HG03432 (cell line): Measurements from ENCODE around the gene GALR2.
A peak's percentile ranks its signal among the peaks of the same experiment; 100 is the strongest.

Source experiments
- ATAC-seq: cut with Tn5 transposase; IDR thresholded peaks from one replicate; pipeline ENCODE4 v1.9.1; 2021; ENCODE audit warnings: mild to moderate bottlenecking, moderate library complexity; ENCODE audit not compliant: unreplicated experiment

GALR2 gene

GRCh38 chr17:76091526-76092286 lies 17.1 kb downstream of the GALR2 start:
- no peak for ATAC-seq

DNA sequence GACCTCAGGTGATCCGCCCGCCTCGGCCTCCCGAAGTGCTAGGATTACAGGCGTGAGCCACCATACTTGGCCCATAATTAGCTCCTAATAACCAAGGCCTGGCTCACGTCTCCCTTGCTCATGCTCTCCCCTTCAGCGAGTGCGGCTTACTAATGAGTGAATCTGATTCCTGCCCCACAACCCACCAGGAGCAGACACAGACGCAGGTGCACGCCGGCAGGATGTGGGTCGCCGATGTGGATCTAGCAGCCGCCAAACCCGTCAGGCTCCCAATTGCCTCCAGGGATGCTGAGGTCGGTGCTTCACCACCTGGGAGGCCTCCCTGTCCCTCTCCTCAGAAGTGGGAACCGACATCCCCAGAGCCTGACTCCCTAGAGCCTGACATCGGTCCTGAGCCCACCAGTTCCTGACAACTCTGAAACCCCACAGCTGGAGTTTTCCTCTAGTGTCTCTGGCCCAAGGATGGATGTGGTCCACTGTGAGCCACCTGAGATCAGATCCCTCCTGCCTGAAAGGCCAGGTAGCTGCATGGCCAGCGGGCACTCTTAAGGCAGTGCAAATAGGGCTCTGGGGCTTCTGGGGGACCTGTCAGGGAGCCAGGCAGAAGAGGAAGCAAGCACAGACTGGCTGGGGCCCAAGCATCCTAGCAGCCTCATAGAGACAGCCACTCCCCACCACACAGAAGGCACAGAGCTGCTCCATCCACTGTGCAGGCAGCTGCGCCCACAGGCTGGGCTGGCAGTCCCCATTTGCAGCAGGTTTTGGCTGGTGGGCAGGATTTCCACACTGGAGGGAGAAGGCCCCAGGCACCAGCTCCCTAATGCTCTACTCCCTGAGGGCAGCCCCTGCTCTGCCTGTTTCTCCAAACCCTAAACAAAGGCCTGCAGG lies 18.2 kb downstream of the GALR2 start:
- ATAC-seq = no peak

DNA sequence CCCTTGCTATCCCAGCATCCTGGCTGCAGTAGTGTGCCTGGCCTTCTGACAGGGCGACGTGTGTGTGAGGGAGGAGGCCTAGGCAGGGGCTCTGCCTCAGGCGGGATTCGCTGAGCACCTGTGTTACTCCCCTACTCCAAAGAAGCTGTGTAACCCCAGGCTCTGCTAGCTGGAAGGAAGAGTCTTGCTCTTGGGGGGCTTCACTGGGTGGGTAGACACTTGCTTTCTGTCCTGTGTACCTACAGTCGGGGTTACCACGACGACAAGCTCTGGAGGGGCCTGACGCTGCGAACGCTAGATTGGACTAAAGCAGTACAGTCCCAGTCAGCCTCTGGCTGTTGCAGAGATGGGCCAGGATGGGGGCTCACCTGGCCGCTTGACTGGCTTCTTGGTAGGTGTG lies 19.5 kb downstream of the GALR2 start:
- ATAC-seq = no peak

DNA sequence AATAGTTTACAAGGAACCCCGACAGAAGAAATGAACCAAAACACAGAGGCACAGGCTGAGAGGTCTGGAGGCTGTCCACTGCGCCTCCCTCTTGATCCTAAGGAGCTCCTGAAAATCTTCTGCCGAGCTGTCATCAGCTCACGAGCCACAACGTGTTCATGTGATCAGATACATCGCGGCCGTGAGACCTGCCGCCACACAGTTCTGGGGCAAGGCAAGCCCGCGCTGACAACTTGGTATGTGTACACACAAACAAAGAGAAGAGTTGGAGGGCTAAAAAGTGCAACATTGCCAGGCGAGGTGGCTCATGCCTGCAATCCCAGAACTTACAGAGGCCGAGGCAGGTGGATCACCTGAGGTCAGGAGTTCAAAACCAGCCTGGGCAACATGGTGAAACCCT lies 21.4 kb downstream of the GALR2 start:
- ATAC-seq = no peak

DNA sequence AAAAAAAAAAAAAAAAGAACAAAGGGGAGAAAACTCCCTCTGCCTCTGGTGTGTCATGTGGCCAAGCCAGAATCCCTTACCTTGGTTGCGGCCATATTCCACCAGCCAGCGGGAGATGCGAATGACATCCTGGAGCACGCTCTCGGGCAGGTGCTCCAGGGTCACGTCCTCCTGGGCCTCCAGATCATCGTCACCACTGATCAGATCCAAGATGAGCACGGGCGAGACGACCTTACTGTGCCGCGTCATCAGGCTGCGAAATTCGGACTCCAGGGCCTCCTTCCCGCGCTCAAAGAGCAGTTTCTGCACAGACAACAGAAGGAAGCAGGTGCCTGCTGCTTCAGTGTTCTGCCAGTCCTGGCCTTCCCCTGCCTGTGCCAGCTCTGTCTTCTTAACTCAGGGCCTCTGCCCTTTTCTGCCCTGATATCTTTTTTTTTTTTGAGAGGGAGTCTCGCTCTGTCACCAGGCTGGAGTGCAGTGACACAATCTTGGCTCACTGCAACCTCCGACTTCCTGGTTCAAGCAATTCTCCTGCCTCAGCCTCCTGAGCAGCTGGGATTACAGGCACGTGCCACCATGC lies 23.2 kb downstream of the GALR2 start:
- ATAC-seq = no peak

DNA sequence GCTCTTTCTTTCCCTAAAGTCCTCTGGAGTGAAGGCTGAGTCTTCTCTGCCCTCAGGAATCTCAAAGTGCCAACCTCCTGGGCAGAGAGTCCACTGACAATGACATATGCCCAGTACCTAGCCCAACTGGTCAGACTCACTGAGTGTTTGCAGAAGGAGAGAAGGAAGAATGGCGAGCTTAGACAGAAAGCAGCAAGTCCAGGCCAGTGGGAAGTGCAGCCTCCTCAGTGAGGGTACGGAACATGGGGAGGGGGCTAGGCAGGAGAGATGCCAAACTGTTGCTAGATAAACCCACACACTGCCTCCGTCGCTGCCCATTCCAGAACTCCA lies 28.3 kb downstream of the GALR2 start:
- ATAC-seq = no peak

DNA sequence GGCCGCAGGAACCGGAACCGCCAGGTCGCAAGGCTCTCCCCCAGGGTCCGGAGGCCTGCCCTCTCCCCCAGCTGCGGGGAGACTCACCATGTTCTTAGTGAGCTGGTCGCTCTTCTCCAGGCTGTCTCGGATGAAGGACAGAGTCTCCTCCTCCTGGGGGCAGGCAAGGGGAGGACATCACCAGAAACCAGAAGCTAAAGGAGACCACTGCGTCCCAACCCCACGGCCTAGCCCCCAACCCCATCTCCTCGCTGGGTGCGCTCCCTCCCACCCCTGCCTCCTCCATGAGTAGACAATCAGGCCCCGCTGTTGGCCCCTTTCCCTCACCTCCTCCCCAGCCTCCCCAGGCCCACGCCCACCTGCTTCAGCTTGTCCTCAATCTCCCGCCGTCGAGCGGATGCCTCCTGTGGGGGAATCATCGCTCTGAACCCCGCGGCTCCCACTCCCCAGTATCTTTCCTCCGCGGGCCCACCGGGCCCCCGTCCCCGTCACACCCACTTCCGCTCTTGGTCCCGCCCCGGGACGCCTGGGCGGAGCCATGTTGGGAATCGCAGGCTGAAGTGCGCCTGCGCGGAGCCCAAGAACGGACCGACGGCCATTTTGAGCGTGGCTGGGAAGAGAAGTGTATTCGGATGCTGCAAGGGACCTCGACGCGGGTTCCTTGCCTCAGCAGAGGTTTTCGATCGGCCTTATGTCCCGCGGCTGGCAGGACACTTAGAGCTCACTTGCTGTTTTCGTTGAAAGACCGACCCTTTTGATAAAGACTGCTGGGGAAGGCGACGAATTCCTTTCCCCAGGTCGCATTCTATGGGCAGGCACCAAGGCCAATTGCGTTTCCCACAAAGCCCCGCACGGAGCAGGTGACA lies 28.9 kb downstream of the GALR2 start, which contains the start of gene EXOC7:
Gene EXOC7 (minus strand): TSS at position 514 of the 866 bp plus-strand sequence. CDS start 95 bp downstream, at position 419.
- ATAC-seq = peak; percentile 81

GRCh38 chr17:76104140-76104895 lies 29.7 kb downstream of the GALR2 start:
- ATAC-seq = no peak

GRCh38 chr17:76104896-76105231 lies 30.3 kb downstream of the GALR2 start:
- no peak for ATAC-seq

- ATAC-seq = no peak
Measured at GRCh38 chr17:76106703-76107102, 32.1 kb downstream of the GALR2 start.

GRCh38 chr17:76107509-76107908 lies 32.9 kb downstream of the GALR2 start:
- ATAC-seq = no peak

DNA sequence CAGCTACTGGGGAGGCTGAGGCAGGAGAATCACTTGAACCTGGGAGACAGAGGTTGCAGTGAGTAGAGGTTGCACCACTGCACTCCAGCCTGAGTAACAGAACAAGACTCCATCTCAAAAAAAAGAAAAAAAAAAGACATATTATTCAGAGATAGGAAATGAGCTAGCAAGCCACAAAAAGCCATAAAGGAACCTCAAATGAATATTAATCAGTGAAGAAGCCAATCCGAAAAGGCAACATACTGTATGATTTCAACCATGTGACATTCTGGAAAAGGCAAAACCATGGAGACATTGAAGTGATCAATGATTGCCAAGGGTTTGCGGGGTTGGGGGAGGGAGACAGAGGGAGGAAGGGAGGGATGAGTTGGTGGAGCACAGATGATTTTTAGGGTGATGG lies 37.4 kb downstream of the GALR2 start:
- ATAC-seq = no peak

DNA sequence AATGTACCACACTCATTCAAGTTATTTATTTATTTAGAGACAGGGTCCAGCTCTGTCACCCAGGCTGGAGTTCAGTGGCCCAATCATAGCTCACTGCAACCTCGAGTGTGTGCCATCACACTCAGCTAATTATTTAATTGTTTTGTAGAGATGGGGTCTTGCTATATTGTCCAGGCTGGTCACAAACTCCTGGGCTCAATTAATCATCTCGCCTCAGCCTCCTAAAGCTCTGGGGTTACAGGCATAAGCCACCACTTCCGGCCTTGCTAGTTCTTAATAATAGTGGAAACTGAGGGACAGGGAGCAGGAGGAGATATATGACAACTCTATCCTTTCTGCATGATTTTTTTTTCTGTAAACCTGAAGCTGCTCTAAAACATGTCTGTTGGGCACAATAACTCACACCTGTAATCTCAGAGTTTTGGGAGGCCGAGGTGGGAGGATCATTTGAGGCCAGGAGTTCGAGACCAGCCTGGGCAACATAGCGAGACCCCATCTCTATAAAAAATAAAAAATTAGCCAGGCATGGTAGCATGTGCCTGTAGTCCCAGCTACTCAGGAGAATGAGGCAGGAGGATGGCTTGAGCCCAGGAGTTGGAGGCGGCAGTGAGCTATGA lies 40.7 kb downstream of the GALR2 start:
- no peak for ATAC-seq

DNA sequence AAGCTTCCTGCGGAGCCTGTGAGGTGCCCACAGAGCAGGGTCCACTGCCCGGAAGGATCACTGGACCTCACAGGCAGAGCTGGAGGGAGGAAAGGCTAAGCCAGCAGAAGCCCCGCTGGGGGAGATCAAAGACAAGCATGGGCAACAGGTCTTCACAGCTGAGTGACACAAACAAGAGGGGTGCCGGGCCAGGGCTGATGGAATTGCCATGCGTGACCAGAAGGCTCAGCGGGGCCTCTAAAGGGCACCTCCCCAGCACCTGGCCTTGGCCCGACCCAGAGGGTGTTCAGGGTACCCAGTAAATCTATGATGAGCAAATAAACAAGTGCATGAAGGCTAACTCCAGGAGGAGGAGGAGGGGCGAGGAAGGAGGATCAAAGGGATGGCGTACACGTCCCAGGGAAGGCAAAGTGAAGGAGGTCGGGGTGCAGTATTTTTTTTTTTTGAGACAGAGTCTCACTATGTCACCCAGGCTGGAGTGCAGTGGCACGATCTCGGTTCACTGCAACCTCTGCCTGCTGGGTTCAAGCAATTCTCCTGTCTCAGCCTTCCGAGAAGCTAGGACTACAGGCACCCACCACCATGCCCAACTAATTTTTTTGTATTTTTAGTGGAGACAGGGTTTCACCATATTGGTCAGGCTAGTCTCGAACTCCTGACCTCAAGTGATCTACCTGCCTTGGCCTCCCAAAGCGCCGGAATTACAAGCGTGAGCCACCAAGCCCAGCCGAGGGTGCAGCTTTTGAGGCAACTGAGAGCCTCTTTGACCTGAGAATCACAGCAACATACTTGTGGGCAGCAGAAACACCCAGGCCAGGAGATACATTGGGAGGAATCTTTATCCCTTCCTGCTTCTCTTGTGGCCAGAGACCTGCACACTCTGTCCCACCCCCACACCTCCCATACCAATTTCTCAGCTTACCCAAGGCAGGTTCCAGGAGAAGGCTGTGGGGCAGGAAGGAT lies 45.1 kb downstream of the GALR2 start:
- no peak for ATAC-seq

DNA sequence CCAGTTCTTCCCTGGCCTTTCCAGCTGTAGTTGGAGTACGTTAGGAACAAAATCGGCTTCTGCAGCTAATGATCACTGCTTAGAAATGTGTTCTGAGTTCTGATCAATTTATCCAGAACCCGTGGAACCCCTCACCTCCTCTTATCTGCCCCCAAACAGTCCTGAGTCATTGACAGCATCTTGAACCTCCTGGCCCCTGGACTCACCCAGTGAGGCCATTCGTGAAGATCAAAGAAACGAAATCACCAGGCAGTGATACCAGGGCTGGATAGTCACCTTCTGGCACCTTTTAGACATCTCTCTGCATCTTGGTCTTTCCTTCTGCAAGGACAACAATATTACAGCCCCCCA lies 46.1 kb downstream of the GALR2 start:
- ATAC-seq = no peak

DNA sequence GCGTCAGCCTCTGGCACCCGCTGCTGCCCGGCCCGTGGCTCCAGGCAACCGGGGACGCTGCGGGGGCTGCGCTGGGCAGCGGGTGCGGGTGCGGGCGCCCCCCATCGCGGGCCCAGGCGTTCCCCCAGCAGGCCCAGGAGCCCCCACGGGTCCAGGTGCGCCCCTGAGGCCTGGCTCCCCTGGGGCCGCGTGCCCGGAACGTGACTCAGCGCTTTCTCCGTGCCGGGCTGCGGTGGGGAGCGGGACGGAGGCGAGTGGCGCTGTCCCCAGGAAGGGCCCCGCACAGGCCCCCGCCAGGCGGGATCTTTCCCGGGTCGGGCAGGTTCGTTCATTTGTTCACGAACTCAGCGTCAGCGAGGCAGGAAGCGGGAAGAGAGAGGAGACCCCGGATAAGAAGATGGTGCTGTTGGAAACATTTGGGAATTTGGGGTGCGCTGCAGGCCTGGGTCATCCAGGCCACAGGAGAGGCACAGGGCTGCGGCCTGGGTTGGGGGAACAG lies 47.4 kb downstream of the GALR2 start:
- ATAC-seq = peak; percentile 21

- ATAC-seq = no peak
Measured at GRCh38 chr17:76122431-76123190, 48.0 kb downstream of the GALR2 start.

GRCh38 chr17:76123191-76123499 lies 48.6 kb downstream of the GALR2 start:
- ATAC-seq = no peak
